ENCODE results near the gene DYNLT2.

GRCh38 chr6:169795196-169795595 is 43.8 kb upstream of the DYNLT2 start:
- TF ChIP-seq POLR2A (IDR thresholded peaks at IDR 0.05) (no peak), CTCF (IDR thresholded peaks at IDR 0.05) (no peak)
